GM19240 (cell line): ENCODE measurements around the gene FANCL.
"Not testable (repeated sequence)": the region's sequence is repeated elsewhere in the genome, so short reads cannot be mapped to it uniquely, and the experiment has no call there.

Experiments used
- DNase-seq: peaks from one replicate; pipeline ENCODE4 v3.0.0; 2011; ENCODE audit warnings: low spot score; ENCODE audit not compliant: insufficient read length

FANCL gene

DNA sequence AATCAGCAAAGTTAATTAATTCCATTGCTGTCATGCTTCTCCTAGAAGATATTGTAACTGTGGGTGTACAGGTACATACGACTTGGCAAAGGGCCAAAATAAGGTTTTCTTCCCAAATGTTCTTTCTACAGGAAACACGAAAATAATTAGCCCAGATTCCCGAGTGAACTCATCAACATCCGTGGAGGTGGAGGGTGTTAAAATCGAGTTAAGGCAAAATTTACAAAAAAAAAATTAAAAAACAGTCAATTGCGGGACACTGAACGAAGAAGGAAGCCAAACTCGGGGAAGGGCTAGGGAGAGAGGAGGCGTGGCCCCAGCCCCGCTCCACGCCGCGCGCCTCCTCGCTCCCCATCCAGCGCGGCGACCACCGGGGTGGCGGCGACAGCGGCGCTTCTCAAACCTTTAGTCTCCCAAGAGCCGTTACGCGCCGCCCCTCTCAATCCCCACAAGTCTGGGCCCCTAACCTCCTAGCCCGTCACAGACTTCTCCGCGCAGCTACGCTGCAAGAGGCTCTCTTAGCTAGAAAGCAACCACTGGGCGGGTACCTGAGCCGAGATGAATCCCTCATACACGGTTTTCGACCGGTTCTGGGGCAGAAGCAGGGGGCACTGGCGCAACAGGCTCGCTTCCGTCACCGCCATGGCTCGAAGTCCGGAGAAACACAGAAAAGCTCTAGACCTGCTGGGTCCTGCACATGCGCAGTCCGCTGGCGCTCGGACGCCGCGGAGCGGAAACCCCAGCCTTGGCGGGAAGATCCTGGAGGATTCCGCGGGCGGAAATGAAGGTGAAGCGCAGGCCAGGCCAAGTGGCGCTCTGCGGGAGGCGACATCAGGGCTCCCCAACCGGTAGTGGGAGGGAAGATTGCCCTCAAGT, at the start of gene FANCL:
FANCL (minus strand) TSS at position 656 of the 876 bp plus-strand sequence; CDS start at position 644, 12 bp downstream.
- peak; percentile 63 for DNase-seq

DNA sequence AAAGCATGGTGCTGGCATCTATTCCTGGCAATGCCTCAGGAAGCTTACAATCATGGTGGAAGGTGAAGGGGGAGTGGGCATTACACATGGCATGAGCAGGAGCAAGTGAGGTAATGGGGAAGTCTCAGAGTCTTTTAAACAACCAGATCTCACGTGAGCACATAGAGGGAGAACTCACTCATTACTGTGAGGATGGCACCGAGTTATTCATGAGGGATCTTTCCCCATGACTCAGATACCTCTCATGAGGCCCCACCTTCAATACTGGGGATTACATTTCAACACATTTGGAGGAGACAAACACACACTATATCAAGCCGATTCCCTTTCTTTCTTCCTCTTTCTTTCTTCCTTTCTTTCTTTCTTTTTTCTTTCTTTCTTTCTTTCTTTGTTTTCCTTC, 47.9 kb upstream of the FANCL start:
- DNase-seq, result no peak

DNA sequence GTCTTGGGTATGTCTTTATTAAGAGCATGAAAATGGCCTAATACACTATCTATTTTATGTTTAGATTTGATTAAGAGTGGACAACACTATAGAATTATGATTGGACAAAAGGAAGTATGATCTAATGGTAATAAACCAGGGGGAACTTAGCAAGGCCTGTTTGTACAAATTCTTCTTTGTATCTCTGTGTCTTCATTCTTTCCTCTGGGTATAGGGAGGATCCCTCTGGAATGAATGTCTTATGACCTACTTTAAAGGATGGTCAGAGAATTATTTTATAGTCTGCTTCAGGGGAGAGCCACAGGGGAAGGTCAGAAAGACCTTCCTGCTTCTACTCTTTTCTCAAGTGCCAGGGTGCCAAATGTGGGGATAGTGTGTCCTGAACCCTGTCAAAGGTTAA, 42.8 kb upstream of the FANCL start:
- DNase-seq, result no peak

DNA sequence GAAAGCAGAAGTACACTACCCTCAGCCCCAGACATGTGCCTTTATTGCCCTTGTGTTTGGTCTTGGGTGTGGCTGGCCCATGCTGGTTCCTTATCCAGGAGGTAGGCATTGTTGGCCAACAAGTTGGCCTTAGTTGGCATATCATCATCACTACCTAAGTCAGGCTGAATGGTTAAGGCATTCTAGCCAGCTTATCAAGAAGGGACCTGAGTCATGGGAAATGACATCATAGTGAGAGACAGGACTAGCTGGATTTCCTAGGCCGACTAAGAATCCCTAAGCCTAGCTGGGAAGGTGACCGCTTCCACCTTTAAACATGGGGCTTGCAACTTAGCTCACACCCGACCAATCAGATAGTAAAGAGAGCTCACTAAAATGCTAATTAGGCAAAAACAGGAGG, 34.0 kb upstream of the FANCL start:
- DNase-seq, result not testable (repeated sequence)

DNA sequence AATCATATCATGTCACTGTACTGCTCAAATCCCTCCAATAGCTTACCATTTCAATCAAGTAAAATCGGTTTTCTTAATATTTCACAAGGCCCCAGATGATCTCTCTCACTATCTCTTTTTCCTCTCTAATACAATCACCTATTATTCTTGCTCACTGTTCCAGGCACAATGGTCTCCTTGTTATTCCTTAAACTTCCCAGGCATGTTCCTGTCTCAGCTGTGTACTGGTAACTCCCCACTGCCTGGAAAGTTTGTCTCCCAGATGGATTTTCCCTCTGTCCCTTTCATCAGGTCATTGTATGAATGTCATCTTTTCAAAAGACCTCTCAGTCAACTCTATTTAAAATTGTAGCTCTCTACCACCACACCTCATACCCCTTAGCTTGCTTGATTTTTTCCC, 30.7 kb upstream of the FANCL start:
- no peak for DNase-seq

DNA sequence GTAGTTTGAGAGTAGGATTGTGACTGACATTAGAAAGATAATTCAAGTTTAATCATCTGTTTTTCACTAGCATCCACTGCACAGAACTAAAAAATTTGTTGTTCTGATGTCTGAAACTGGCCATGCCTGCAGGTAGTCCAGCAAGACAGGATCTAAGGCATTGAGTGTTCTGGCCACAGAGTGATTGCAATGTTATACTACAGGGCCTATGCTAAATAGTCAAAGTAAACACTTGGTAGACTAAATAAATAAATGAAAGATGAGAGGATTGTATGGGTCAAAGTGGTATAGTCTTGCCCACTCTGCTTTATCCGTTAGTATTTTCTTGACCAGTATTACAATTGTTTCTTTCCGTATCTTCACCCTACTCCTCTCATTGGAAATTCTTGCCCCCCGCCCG, 27.6 kb upstream of the FANCL start:
- DNase-seq, result no peak

DNA sequence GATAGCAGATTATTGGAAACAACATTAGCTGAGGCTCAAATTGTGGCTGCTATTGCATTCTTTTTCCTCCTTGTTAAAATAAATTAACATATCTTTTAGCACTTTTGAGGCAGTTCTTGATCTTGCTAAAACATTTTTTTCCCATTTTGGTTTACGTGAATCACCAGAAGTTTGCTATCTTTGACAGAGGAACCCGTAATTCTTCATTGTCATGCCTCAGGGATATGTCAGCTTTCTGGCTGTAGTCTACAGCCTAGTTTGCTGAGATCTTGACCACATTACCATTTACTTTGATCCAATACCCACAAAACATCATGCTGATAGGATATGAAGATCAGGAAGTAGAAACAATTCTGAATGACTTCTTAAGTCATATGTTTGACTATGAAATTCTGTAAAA, 25.1 kb upstream of the FANCL start:
- DNase-seq, result no peak

DNA sequence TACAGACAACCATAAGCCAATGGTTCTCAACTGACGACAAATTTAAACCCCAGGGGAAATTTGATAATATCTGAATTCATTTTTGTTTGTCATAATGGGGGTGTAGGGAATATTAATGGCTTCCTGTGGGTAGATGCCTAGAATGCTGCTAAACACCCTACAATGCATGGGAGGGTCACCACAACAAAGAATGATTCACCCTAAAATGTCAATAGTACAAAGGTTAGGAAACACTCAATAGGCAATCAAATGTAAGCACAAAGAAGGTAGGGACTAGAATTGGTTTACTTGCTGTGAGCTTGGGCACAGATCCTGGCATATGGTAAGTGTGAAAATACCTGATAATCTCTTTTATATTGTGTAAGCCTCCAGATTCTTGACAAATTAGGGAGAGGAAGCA, 20.1 kb upstream of the FANCL start:
- DNase-seq, result no peak

DNA sequence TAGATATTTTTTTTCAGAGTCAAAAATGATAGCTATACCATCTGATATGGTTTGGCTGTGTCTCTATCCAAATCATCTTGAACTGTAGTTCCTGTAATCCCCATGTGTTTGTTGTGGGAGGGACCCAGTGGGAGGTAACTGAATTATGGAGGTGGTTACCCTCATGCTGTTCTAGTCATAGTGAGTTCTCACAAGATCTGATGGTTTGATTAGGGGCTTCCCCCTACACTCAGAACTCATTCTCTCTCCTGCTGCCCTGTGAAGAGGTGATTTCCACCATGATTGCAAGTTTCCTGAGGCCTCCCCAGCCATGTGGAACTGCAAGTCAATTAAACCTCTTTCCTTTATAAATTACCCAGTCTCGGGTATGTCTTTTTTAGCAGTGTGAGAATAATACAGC, 17.3 kb upstream of the FANCL start:
- not testable (repeated sequence) for DNase-seq

DNA sequence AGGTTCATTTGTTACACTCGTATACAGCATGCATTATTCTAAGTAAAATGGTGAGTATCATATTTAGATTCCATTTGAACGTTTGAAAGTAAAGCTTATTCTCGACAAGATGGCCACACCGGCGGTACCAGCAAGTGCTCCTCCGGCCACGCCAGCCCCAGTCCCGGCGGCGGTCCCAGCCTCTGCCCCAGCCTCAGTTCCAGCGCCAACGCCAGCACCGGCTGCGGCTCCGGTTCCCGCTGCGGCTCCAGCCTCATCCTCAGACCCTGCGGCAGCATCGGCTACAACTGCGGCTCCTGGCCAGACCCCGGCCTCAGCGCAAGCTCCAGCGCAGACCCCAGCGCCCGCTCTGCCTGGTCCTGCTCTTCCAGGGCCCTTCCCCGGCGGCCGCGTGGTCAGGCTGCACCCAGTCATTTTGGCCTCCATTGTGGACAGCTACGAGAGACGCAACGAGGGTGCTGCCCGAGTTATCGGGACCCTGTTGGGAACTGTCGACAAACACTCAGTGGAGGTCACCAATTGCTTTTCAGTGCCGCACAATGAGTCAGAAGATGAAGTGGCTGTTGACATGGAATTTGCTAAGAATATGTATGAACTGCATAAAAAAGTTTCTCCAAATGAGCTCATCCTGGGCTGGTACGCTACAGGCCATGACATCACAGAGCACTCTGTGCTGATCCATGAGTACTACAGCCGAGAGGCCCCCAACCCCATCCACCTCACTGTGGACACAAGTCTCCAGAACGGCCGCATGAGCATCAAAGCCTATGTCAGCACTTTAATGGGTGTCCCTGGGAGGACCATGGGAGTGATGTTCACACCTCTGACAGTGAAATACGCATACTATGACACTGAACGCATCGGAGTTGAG, 10.4 kb upstream of the FANCL start:
- DNase-seq, result not testable (repeated sequence)

DNA sequence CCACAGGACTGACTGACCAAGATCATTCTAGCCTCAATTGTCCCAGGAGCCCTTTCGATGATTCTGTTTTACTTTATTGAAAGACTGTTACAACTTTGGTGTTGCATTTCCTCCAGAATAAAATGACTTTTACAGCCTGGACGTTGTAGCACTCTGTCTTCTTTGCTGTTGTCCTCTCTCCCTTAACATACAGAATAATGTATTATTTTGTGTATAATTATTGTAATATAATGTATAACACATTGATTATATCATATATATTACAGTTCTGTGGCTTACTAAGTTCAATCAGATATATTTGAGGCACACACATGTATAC, 380 bp upstream of the FANCL start:
- DNase-seq, result no peak

DNA sequence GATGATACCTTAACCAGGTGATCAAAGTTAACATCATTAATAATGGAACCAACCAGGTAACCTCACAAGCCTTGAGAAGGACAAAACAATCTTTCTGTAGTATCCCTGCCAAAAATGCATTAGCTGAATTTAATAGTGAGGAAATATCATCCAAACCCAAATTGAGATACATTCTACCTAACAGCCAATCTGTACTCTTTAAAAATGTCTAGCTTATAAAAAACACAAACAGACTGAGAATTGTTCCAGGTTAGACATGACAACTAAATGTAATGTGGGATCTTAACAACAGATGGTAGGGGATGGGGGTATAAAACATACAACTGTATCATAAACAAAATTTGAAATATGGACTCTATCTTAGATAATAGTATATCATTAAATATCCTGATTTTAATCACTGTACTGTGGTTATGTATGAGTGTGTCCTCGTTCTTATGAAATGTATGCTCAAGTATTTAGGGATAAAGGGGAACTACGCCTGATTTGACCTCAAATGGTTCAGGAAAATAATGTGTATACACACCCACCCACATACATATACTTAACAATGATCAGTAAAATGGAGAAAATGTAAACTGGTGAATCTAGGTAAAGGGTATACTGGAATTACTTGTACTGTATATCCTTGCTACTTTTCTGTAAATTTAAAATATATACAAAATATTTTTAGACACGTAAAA, 1.7 kb downstream of the FANCL start:
- no peak for DNase-seq

DNA sequence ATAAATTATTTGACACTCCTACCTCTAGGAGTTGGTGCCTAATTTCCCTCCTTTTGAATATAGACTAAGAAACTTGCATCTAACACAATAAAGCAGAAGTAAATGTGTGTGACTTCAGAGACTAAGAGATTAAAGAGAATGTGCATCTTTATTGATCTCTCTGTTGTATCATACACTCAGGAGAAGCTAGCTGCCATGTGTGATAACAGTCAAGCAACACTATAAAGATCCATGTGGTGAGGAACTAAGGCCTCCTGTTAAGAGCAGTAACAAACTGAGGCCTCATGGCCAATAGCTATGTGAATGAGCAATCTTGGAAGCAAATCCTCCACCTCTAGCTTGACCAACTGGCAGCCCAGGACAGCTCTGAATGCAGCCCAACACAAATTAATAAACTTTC, 3.4 kb downstream of the FANCL start:
- no peak for DNase-seq

DNA sequence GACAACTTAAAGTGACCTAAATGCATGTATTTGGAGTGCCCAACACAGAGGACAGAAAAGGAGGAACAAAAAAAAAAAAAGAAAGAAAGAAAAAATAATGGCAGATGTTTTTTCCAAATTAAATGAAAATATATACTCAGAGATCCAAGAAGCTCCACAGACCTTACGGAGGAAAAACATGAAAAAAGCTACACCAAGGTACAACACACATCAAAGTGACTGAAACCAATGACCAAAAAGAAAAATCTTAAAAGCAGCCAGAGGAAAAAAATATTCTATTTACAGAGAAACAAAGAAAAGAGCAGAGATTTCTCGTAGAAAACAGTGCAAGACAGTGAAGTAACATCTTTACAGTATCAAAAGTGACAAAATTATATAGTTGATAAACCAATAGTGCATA, 5.1 kb downstream of the FANCL start:
- no peak for DNase-seq

DNA sequence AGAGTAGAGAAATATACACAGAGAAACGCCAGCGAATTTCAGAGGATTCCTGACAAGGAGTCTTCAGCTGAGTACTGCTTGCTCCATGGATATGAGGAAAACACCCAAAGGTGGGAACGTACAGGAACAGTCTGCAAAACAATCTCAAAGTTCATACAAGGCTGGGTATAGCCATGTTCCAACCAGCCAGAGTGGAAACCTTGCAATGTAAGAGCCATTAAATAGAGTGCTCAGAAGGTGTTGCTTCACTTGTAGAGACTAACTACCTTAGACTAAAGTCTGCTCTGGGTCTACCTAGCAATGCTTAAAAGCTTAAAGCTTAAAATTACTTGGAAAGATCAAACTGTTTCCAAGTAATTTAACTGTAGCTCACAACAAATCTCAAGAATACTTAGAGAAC, 6.0 kb downstream of the FANCL start:
- DNase-seq, result no peak

DNA sequence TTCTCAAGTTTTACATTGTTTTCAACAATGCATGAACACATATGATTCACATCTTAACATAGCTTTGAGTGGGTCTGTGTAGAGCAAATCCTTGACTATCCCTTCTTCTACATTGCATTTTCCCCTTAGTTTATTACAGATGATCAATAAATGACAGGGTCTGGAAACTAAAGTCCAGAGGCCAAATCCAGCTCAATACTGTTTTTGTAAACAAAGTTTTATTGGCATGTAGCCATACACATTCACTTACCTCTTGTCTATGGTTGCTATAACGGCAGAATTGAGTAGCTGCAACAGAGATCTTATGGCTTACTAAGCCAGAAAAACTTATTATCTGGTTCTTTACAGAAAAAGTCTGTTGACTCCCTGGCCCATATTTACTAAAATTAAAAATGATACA, 12.8 kb downstream of the FANCL start:
- no peak for DNase-seq

DNA sequence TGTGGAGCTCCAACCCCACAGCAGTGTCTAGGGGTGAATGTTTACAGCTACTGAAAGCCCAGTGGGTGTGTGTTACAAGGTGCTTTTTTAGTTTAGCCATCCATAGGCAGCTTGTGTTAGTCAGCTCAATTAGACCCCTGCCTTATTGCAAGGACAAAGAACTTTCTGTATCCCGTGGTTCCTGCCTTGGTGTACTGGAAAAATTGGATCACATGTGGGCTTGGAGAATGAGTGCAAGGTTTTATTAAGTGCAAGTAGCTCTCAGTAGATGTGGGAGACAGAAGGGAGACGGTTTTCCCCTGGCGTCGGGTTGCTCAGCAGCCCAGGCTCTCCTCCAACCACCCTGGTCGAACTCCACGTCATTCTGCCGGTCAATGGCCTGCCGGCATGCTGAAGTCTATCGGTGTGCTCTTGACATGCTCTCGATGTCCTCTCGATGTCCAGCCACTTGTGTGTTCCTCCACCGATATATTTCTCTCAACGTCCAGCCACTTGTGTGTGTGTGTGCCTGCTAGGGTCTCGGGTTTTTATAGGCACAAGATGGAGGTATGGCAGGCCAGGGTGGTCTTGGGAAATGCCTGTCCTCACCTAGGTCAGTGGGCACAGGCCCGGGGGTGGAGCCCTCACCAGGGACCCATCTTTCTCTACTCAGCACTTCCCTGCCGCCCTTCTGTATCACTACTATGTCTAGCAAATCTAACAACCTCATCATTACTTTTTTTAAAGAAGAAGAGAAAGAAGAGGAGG, 13.8 kb downstream of the FANCL start:
- no peak for DNase-seq

DNA sequence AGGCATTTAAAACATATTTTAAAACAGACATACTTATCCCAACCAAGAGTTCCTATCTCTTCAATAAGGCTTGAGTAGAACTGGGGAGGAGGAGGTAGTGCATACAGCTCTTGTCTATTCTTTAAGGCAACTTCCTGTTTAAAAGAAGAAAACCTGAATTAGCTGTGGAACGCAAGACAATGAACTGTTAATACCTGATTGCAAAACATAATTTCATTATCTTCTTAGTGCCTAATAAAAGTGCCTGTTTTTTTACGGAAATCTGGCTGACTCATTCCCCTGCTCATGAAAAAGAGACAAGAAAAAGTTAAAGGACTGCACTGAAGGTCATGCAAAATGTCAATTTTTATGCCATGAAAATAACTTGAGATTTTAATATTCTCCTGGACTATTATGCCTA, 19.2 kb downstream of the FANCL start:
- no peak for DNase-seq

DNA sequence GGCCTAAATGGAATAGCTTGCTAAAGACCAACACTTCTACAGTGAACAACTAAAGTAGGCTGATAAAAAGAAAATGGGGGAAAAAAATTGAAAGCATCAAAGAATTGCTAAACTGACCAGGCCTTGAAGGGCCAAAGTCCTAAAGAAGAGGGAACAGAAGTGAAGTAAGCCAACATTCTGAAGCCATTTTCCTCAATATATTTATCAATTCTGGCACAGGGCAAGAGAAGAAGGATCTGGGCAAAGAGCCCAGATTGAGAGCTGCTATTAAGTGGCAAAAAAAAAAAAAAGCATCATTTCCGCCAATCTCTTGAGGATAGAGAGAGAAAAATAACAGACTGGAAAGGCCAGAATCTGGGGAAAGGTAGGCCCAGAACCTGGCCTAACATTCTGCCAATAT, 25.7 kb downstream of the FANCL start:
- DNase-seq, result no peak

DNA sequence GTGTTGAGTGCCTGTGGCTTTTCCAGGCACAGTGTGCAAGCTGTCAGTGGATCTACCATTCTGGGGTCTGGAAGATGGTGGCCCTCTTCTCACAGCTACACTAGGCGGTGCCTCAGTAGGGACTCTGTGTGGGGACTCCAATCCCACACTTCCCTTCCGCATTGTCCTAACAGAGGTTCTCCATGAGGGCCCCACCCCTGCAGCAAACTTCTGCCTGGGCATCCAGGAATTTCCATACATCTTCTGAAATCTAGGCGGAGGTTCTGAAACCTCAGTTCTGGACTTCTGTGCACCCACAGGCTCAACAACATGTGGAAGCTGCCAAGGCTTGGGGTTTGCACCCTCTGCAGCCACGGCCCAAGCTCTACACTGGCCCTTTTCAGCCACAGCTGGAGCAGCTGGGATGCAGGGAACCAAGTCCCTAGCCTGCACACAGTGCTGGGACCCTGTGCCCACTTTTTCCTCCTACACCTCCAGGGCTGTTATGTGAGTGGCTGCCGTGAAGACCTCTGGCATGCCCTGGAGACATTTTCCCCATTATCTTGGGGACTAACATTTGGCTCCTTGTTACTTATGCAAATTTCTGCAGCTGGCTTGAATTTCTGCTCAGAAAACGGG, 30.1 kb downstream of the FANCL start:
- not testable (repeated sequence) for DNase-seq

DNA sequence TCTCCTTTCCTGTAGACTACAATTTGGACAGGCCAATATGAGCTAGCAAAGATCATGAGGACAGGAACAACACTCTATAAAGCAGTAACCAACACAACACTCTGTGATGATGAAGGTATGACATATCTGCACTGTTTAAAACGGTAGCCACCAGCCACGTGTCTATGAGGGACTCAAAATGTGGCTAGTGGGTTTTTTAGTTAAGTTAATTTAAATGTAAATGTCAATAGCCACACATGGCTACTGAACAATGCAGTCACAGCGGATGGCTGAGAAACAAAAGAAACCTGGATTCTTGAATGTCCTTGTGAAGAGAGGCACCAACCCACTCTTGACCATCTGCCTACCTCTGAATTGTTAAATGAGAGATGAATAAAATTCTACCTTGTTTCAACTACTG, 33.9 kb downstream of the FANCL start:
- DNase-seq, result no peak
